RCC 7860 (cell line): ENCODE measurements around the gene RRAD.
"Not testable (repeated sequence)": the region's sequence is repeated elsewhere in the genome, so short reads cannot be mapped to it uniquely, and the experiment has no call there.

ENCODE experiments used
- DNase-seq: peaks from one replicate; pipeline ENCODE4 v3.0.0-alpha.2; 2015; ENCODE audit warnings: low spot score
- FAIRE-seq: peaks from 2 replicates; lab custom pipeline; 2012; peaks lifted over from hg19 to GRCh38; lab: Jason Lieb, UNC

The RRAD gene

GRCh38 chr16:66925322-66925840 is at the start of gene RRAD:
TSS of gene RRAD (minus strand) at chr16:66925535. CDS start at chr16:66925179, 356 bp downstream.
- peak; percentile 89 for DNase-seq
- peak; percentile 71 for FAIRE-seq

- not testable (repeated sequence) for FAIRE-seq, DNase-seq
Observed at GRCh38 chr16:66974932-66975246, 49.6 kb upstream of the RRAD start.

GRCh38 chr16:66974156-66974931 is 49.0 kb upstream of the RRAD start:
- not testable (repeated sequence) for FAIRE-seq, DNase-seq

GRCh38 chr16:66973716-66974115 is 48.4 kb upstream of the RRAD start:
- FAIRE-seq = no peak
- no peak for DNase-seq

GRCh38 chr16:66972983-66973382 is 47.6 kb upstream of the RRAD start:
- DNase-seq (no peak), FAIRE-seq (no peak)

GRCh38 chr16:66970775-66971720 is 45.7 kb upstream of the RRAD start:
- DNase-seq = peak; percentile 85

GRCh38 chr16:66968847-66969246 is 43.5 kb upstream of the RRAD start:
- DNase-seq = no peak
- no peak for FAIRE-seq

More at GRCh38 chr16:66970775-66971720, 45.7 kb upstream of the RRAD start:
- peak; percentile 86 for FAIRE-seq

GRCh38 chr16:66964049-66964448 is 38.7 kb upstream of the RRAD start:
- no peak for FAIRE-seq

GRCh38 chr16:66961914-66962313 is 36.6 kb upstream of the RRAD start:
- FAIRE-seq (no peak), DNase-seq (no peak)

More at GRCh38 chr16:66964049-66964448, 38.7 kb upstream of the RRAD start:
- DNase-seq = no peak

GRCh38 chr16:66961065-66961744 is 35.9 kb upstream of the RRAD start, which contains the start of gene CES3:
TSS of gene CES3 (plus strand) at chr16:66961266. CDS start at chr16:66961308, 42 bp downstream.
- FAIRE-seq (no peak), DNase-seq (peak; percentile 50)

- FAIRE-seq (no peak), DNase-seq (no peak)
Observed at GRCh38 chr16:66960270-66960669, 34.9 kb upstream of the RRAD start.

- DNase-seq (no peak), FAIRE-seq (no peak)
Observed at GRCh38 chr16:66959704-66960161, 34.4 kb upstream of the RRAD start.

GRCh38 chr16:66958857-66959703 is 33.7 kb upstream of the RRAD start:
- DNase-seq = no peak
- FAIRE-seq = no peak

- FAIRE-seq, DNase-seq: not testable (repeated sequence)
Observed at GRCh38 chr16:66956154-66956457, 30.8 kb upstream of the RRAD start.

GRCh38 chr16:66955363-66956153 is 30.2 kb upstream of the RRAD start:
- DNase-seq, FAIRE-seq: not testable (repeated sequence)

GRCh38 chr16:66954097-66954659 is 28.8 kb upstream of the RRAD start:
- DNase-seq = peak; percentile 52
- FAIRE-seq = peak; percentile 14

- DNase-seq = no peak
Observed at GRCh38 chr16:66953462-66954096, 28.2 kb upstream of the RRAD start.

GRCh38 chr16:66952430-66953110 is 27.2 kb upstream of the RRAD start:
- FAIRE-seq (no peak), DNase-seq (no peak)

More at GRCh38 chr16:66953462-66954096, 28.2 kb upstream of the RRAD start:
- no peak for FAIRE-seq
